ENCODE measurements around the gene TNFAIP1.

GRCh38 chr17:28338056-28338768 is 2.7 kb downstream of the TNFAIP1 start:
- TF ChIP-seq CTCF (IDR thresholded peaks at IDR 0.05) = no peak
- no peak for TF ChIP-seq POLR2A (IDR thresholded peaks at IDR 0.05; ENCODE audit: low read depth)
- TF ChIP-seq POLR2AphosphoS5 (IDR thresholded peaks at IDR 0.05) = peak; percentile 22 to 36
- no peak for TF ChIP-seq EP300 (IDR thresholded peaks at IDR 0.05)
